SU-DHL-6 (cell line): ENCODE results near the gene CD34.
"Not testable (repeated sequence)": the region's sequence is repeated elsewhere in the genome, so short reads cannot be mapped to it uniquely, and the experiment has no call there.

Source experiments
- EZH2phosphoT487 ChIP-seq: fragments of 200-600 bp; sonication (generic), shearing (Covaris generic); conservative IDR thresholded peaks from 2 replicates; pipeline ENCODE4 v1.6.1; 2018; ENCODE audit warnings: mild to moderate bottlenecking, antibody characterized with exemption, low read length, moderate library complexity, mixed read lengths
- TF ChIP-seq, protein P1 (sequence below): fragments of 200-600 bp; sonication (generic); IDR thresholded peaks from one replicate; pipeline ENCODE4 v1.5.1; 2017; ENCODE audit warnings: antibody characterized with exemption, mild to moderate bottlenecking, low read length, moderate library complexity; ENCODE audit not compliant: insufficient read depth, poor library complexity, severe bottlenecking

DNA sequence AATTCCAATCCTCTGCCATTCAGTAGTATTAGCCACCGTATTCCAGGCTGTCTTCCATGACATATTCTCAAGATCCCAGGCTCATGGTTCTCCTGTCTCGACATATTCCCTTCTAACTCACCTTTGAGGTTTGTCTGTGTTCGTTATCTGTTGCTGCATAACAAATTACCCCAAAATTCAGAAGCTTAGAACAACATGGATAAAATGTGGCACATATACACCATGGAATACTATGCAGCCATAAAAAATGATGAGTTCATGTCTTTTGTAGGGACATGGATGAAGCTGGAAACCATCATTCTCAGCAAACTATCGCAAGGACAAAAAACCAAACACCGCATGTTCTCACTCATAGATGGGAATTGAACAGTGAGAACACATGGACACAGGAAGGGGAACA lies 33.0 kb downstream of the CD34 start:
- TF ChIP-seq, protein P1, sequence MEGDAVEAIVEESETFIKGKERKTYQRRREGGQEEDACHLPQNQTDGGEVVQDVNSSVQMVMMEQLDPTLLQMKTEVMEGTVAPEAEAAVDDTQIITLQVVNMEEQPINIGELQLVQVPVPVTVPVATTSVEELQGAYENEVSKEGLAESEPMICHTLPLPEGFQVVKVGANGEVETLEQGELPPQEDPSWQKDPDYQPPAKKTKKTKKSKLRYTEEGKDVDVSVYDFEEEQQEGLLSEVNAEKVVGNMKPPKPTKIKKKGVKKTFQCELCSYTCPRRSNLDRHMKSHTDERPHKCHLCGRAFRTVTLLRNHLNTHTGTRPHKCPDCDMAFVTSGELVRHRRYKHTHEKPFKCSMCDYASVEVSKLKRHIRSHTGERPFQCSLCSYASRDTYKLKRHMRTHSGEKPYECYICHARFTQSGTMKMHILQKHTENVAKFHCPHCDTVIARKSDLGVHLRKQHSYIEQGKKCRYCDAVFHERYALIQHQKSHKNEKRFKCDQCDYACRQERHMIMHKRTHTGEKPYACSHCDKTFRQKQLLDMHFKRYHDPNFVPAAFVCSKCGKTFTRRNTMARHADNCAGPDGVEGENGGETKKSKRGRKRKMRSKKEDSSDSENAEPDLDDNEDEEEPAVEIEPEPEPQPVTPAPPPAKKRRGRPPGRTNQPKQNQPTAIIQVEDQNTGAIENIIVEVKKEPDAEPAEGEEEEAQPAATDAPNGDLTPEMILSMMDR, result not testable (repeated sequence)
- not testable (repeated sequence) for TF ChIP-seq EZH2phosphoT487
